GM12874 (cell line): ENCODE data around the gene GRB10.

ENCODE experiments used
- CTCF ChIP-seq: IDR thresholded peaks from 2 replicates; pipeline ENCODE4 v1.5.1; 2011; ENCODE audit warnings: low read depth, mild to moderate bottlenecking, control low read depth, low read length, moderate library complexity; ENCODE audit not compliant: insufficient read depth

GRB10 gene

GRCh38 chr7:50664461-50664922, 118.2 kb downstream of the GRB10 start:
- TF ChIP-seq CTCF = no peak

- TF ChIP-seq CTCF = no peak
These were observed 119.1 kb downstream of the GRB10 start for GRCh38 chr7:50663396-50664102.

GRCh38 chr7:50662996-50663395, 119.7 kb downstream of the GRB10 start:
- TF ChIP-seq CTCF = no peak

- TF ChIP-seq CTCF = no peak
These were observed 120.5 kb downstream of the GRB10 start for GRCh38 chr7:50662041-50662694.

GRCh38 chr7:50661345-50662040, 121.2 kb downstream of the GRB10 start:
- TF ChIP-seq CTCF = no peak

GRCh38 chr7:50660830-50661175, 121.9 kb downstream of the GRB10 start:
- no peak for TF ChIP-seq CTCF

- no peak for TF ChIP-seq CTCF
These were observed 122.5 kb downstream of the GRB10 start for GRCh38 chr7:50660040-50660829.
